Caco-2 (cell line): ENCODE measurements around the gene TSPAN18. TPM values are rescaled to one million over a fixed set of nuclear protein-coding genes. Genes with fewer than 3 reads are reported as not detected.

Experiments
- BruUV-seq: library from RNA; stranded (reverse); fragments of 400-500 nt; replicated peaks from 2 replicates; lab custom pipeline; 2021; lab: Mats Ljungman, UMichigan
- CTCF ChIA-PET: fragments of 300-600 bp; sonication (Branson Sonifier 250); formaldehyde crosslinking; loops from one replicate; lab custom pipeline; 2022; ENCODE audit warnings: antibody characterized with exemption; lab: Charles Lee
- POLR2A ChIA-PET: fragments of 300-600 bp; sonication (Branson Sonifier 250); formaldehyde crosslinking; loops from one replicate; lab custom pipeline; 2022; ENCODE audit warnings: antibody characterized with exemption; lab: Charles Lee
- DNase-seq, 2 experiments: peaks; one replicate each; pipeline versions ENCODE4 v3.0.0 to v3.0.0-alpha.2; 2020 to 2022
- H3K27me3 ChIP-seq: replicated peaks from 2 replicates; pipeline ENCODE4 v1.6.0; 2011; ENCODE audit warnings: low read length; ENCODE audit not compliant: control insufficient read depth, insufficient read depth
- H3K36me3 ChIP-seq: 2 replicates; pipeline ENCODE4 v1.5.1; 2011; ENCODE audit warnings: low read length; ENCODE audit not compliant: control insufficient read depth, insufficient read depth
- H3K4me1 ChIP-seq: fragments of 250-450 bp; sonication (Bioruptor Pico); 2 replicates; pipeline ENCODE4 v1.5.1; 2020; ENCODE audit warnings: mild to moderate bottlenecking
- H3K4me3 ChIP-seq: 2 replicates; pipeline ENCODE4 v1.5.1; 2011; ENCODE audit warnings: low read depth, mild to moderate bottlenecking, control low read depth, low read length
- H3K9me3 ChIP-seq: fragments of 250-450 bp; sonication (Bioruptor Pico); 2 replicates; pipeline ENCODE4 v1.5.1; 2020; ENCODE audit warnings: mild to moderate bottlenecking, moderate library complexity
- H3K27ac Mint-ChIP-seq: one replicate; pipeline ENCODE4 v1.8.0; 2022; ENCODE audit warnings: mixed read lengths; ENCODE audit not compliant: unreplicated experiment
- H3K27me3 Mint-ChIP-seq: one replicate; pipeline ENCODE4 v1.8.0; 2022; ENCODE audit warnings: mixed read lengths; ENCODE audit not compliant: insufficient read depth, unreplicated experiment
- H3K36me3 Mint-ChIP-seq: one replicate; pipeline ENCODE4 v1.8.0; 2022; ENCODE audit warnings: mild to moderate bottlenecking, mixed read lengths; ENCODE audit not compliant: insufficient read depth, unreplicated experiment
- H3K4me1 Mint-ChIP-seq: one replicate; pipeline ENCODE4 v1.8.0; 2022; ENCODE audit warnings: low read depth, mixed read lengths; ENCODE audit not compliant: unreplicated experiment
- H3K4me3 Mint-ChIP-seq: one replicate; pipeline ENCODE4 v1.8.0; 2022; ENCODE audit warnings: mild to moderate bottlenecking, moderate library complexity, mixed read lengths; ENCODE audit not compliant: unreplicated experiment
- H3K9me3 Mint-ChIP-seq: one replicate; pipeline ENCODE4 v1.8.0; 2022; ENCODE audit warnings: mixed read lengths; ENCODE audit not compliant: unreplicated experiment
- intact Hi-C: fragments of 100-400 bp; cut with micrococcal nuclease; formaldehyde crosslinking; loops from one replicate; pipeline ENCODE4 v1.10.0; 2022; ENCODE audit not compliant: unreplicated experiment
- total RNA-seq: library from RNA; stranded (reverse); gene quantifications from 2 replicates; pipeline ENCODE4 v1.2.3, GENCODE V29; 2022
- TF ChIP-seq, protein P1 (sequence below), 2 experiments: fragments of 200-600 bp in 1 of 2; IDR thresholded peaks; 1 replicate in 1 of 2; 2 replicates in 1 of 2; pipeline versions ENCODE4 v1.5.1 to v1.8.0; 2011 to 2022; ENCODE audit warnings: antibody characterized with exemption in 1 of 2, control low read depth in 1 of 2, inconsistent platforms in 1 of 2, low read depth in 1 of 2, low read length in 1 of 2, mild to moderate bottlenecking in 1 of 2, moderate library complexity in 1 of 2; ENCODE audit not compliant: insufficient read depth in 1 of 2, severe bottlenecking in 1 of 2, unreplicated experiment in 1 of 2

Gene TSPAN18
- total RNA-seq, 1 experiment from 2014 or later, result 7.4 TPM

- intact Hi-C loops, result no loop called here
- BruUV-seq, result no TSS peak
- no peaks in the 10 kb centered on the region for H3K9me3 ChIP-seq
- TF ChIP-seq, protein P1, sequence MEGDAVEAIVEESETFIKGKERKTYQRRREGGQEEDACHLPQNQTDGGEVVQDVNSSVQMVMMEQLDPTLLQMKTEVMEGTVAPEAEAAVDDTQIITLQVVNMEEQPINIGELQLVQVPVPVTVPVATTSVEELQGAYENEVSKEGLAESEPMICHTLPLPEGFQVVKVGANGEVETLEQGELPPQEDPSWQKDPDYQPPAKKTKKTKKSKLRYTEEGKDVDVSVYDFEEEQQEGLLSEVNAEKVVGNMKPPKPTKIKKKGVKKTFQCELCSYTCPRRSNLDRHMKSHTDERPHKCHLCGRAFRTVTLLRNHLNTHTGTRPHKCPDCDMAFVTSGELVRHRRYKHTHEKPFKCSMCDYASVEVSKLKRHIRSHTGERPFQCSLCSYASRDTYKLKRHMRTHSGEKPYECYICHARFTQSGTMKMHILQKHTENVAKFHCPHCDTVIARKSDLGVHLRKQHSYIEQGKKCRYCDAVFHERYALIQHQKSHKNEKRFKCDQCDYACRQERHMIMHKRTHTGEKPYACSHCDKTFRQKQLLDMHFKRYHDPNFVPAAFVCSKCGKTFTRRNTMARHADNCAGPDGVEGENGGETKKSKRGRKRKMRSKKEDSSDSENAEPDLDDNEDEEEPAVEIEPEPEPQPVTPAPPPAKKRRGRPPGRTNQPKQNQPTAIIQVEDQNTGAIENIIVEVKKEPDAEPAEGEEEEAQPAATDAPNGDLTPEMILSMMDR (IDR thresholded peaks at IDR 0.05; ENCODE audit: insufficient read depth in 1 of 2, low read depth in 1 of 2, low read length in 1 of 2, severe bottlenecking in 1 of 2, unreplicated experiment in 1 of 2), result no peak
- no peaks in the 10 kb centered on the region for H3K36me3 ChIP-seq
- Mint-ChIP-seq H3K4me1 (peaks cover 16% of the 10 kb centered on the region), H3K36me3 (peaks cover 5% of the 10 kb centered on the region), H3K4me3 (no peak overlapping the region), H3K27me3 (no peaks in the 10 kb centered on the region), H3K27ac (peak overlapping the region; percentile 77), H3K9me3 (no peaks in the 10 kb centered on the region)
- H3K4me3 ChIP-seq, result no peak overlapping the region
- peak; percentile 62 to 84 for DNase-seq
- POLR2A ChIA-PET, result no interaction called here
- CTCF ChIA-PET, result no interaction called here
- H3K4me1 ChIP-seq, result peaks cover 16% of the 10 kb centered on the region
- no peaks in the 10 kb centered on the region for H3K27me3 ChIP-seq
These were observed 135.2 kb downstream of the TSPAN18 start for GRCh38 chr11:44861849-44862557.

- no peak for DNase-seq
- BruUV-seq, result TSS peak; percentile 52
- H3K27me3 Mint-ChIP-seq, result no peaks in the 10 kb centered on the region
- no peaks in the 10 kb centered on the region for H3K9me3 Mint-ChIP-seq
- Histone ChIP-seq H3K36me3 (no peaks in the 10 kb centered on the region), H3K27me3 (no peaks in the 10 kb centered on the region), H3K4me3 (no peak overlapping the region), H3K4me1 (peaks cover 16% of the 10 kb centered on the region), H3K9me3 (no peaks in the 10 kb centered on the region)
- peak overlapping the region; percentile 77 for H3K27ac Mint-ChIP-seq
- intact Hi-C loops, result no loop called here
- peaks cover 5% of the 10 kb centered on the region for H3K36me3 Mint-ChIP-seq
- H3K4me3 Mint-ChIP-seq, result no peak overlapping the region
- ChIA-PET POLR2A (no interaction called here), CTCF (no interaction called here)
- TF ChIP-seq, protein P1 (IDR thresholded peaks at IDR 0.05; ENCODE audit: insufficient read depth in 1 of 2, low read depth in 1 of 2, low read length in 1 of 2, severe bottlenecking in 1 of 2, unreplicated experiment in 1 of 2), result no peak
- H3K4me1 Mint-ChIP-seq, result peaks cover 16% of the 10 kb centered on the region
These were observed 135.9 kb downstream of the TSPAN18 start for GRCh38 chr11:44862558-44863101.

GRCh38 chr11:44863231-44863630 is 136.5 kb downstream of the TSPAN18 start:
- no peak overlapping the region for H3K4me3 ChIP-seq
- Mint-ChIP-seq H3K4me3 (no peak overlapping the region), H3K27ac (peak overlapping the region; percentile 77), H3K4me1 (peaks cover 16% of the 10 kb centered on the region), H3K27me3 (no peaks in the 10 kb centered on the region), H3K9me3 (no peaks in the 10 kb centered on the region), H3K36me3 (peaks cover 5% of the 10 kb centered on the region)
- TF ChIP-seq, protein P1 (IDR thresholded peaks at IDR 0.05; ENCODE audit: insufficient read depth in 1 of 2, low read depth in 1 of 2, low read length in 1 of 2, severe bottlenecking in 1 of 2, unreplicated experiment in 1 of 2), result no peak
- H3K4me1 ChIP-seq, result peaks cover 16% of the 10 kb centered on the region
- ChIA-PET CTCF (no interaction called here), POLR2A (no interaction called here)
- no peak for DNase-seq
- H3K27me3 ChIP-seq, result no peaks in the 10 kb centered on the region
- intact Hi-C loops, result no loop called here
- H3K36me3 ChIP-seq, result no peaks in the 10 kb centered on the region
- H3K9me3 ChIP-seq, result no peaks in the 10 kb centered on the region
- BruUV-seq, result no TSS peak
